HG03066 (cell line): ENCODE results near the gene NEDD4L.
"Not testable (repeated sequence)": the region's sequence is repeated elsewhere in the genome, so short reads cannot be mapped to it uniquely, and the experiment has no call there.

Source experiments
- ATAC-seq: cut with Tn5 transposase; IDR thresholded peaks from one replicate; pipeline ENCODE4 v1.9.1; 2021; ENCODE audit warnings: low read depth; ENCODE audit not compliant: unreplicated experiment

The NEDD4L gene

DNA sequence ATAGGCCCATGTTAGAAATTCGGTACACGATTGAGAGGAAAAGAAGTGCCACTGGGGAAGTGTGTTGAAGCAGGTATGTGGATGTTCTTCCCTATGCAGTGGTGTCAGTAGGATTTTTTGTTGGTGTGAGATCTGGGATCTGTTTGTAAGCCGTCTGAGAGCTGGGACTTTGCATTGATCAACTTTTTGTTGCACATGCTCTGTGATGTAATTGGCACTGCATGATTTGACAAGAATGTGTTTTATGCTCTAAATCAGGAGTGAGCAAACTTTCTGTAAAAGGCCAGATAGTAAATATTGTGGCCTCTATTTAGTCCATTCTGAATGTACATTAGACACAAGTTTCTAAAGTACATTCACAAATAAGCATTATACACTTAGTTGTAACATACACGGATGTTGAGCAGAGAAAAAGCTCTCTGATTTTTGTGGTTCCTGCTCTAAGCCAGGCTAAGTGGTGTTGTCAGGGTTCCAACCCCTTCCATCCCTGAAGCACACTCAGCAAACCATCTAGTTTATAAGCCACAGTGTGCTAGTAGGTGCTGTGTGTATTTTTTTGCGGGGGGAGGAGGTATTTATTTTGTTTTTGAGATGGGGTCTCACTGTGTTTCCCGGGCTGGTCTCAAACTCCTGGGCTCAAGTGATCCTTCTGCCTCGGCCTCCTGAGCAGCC, 235.6 kb downstream of the NEDD4L start:
- ATAC-seq, result no peak

DNA sequence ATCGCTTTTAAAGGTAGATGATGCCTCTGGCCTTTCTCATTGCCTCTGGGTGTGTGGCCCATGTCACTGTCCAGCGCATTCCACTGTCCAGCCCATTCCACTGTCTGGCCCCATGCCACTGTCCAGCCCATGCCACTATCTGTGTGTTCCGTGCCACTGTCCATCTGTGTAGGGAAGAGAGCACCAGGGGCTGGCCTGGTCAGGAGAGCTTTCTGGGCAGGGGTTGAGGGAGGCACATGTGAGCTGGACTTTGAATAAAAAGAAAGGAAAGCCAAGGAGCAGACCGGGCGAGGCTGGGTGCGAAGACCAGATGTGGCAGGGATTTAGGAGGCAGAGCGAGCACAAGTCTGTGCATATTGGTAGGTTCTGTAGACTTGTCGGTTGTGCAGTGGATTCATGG, 236.2 kb downstream of the NEDD4L start:
- ATAC-seq, result no peak

DNA sequence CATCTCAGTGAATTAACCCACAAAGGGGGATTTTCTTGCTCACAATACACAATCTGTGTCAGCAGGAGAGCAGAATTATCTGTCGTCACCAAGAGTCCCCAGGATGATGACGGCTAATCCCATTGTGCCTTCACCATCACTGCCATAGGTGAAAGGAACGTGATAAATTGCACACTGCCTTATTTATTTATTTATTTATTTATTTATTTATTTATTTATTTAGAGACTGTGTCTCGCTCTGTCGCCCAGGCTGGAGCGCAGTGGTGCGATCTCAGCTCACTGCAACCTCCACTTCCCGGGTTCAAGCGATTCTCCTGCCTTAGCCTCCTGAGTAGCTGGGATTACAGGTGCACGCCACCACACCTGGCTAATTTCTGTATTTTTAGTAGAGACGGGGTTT, 238.8 kb downstream of the NEDD4L start:
- not testable (repeated sequence) for ATAC-seq

- no peak for ATAC-seq
Observed at GRCh38 chr18:58284699-58285448, 240.8 kb downstream of the NEDD4L start.

DNA sequence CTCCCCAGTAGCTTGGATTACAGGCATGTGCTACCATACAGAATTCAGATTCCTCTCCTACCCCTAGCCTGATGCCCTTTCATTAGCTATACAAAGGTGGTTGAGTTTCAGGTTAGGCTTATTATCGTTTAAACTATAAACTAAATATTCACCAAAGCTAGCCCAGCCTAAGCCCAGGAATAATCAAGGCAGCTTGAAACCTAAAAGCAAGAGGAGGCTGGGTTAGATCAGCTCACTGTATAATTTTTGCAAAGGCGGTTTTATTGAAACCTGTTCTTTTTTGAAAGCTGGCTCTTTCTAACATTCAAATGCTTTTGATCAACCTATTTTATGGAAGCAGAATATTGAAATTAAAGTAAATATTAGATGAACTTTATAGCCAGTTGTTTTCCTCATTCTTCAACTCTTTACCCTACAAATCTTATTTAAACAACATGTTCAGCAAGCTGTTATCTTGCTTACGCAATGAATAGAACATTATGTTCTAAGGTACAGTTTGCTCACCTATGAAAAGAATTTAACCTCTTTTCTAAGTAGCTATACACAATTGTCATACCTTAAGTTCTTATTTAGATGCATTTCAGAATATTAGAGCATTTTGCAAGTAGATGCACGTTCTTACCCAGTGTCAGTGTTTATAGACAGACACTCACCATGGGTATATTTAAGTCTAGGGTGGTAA, 241.6 kb downstream of the NEDD4L start:
- ATAC-seq, result no peak

DNA sequence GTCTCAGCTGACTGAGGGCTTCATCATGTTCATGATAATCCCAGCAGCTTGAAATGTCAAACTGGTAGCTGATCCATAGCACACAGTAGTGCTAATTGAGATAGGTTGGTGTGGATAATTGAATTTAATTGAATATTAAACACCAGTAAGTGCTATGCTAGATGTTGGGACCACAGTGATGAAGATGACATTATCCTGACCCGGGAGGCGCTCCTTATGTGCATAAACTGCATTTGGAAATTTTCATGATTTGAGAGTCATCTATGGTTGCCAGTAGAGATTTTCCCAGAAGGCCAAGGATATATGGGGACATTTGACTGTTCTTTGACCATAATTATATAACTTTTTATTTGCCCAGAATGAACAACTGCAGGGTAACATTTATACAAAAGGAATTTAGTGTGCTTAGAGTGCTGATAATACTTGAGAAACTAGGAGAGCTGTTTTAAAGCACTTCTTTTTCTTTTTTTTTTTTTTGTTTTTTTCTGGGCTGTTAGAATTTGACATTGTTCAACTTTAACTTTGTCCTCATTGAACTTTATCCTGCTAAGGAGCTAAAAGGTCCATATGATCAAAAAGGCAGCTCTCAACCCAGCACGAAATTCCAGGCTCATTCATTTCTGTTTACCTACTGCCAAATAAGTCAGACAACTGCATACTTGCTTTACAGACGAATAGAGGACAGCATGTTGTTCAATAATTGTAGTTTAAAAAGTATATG, 242.8 kb downstream of the NEDD4L start:
- no peak for ATAC-seq

GRCh38 chr18:58287353-58288274, 243.6 kb downstream of the NEDD4L start:
- no peak for ATAC-seq

DNA sequence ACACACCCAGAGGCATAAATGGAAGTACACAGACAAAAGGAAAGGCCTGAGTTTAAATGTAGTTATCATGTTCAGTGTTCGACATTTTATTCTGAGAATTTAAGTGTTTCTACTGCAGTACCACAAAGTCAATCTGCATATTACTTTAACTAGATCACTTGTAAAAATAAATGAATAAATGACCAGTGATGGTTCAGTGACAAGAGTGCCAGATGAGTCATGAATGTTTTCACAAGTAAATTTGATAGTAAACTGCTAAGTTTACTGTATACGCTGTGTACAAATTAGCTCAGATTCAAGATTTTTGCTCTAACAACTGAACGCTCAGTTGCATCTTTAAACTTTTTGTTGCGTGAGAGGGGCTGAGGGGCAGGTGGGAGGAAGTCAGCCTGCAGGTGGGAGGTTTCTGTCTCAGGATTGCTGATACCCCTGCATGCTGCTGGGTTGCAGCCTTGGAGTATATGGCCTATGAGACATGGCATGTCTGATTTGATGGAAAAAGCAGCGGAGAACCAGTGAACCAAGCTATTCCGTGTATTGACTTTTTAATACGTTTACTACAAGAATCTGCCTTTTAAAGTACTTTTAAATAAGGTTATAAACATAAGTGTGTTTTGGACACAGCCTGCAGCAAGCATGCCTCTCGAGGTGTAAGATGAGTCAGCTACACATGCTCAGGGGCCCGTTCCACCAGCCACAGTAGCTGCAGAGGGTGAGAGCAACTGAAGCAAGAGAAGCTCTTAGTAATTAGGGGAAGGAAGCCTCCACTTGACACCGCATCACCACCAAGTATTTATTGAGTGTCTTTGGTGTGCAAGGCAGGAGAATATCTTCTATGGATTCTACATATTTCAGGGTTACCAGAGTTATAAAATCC, 245.1 kb downstream of the NEDD4L start:
- ATAC-seq, result peak; percentile 63

DNA sequence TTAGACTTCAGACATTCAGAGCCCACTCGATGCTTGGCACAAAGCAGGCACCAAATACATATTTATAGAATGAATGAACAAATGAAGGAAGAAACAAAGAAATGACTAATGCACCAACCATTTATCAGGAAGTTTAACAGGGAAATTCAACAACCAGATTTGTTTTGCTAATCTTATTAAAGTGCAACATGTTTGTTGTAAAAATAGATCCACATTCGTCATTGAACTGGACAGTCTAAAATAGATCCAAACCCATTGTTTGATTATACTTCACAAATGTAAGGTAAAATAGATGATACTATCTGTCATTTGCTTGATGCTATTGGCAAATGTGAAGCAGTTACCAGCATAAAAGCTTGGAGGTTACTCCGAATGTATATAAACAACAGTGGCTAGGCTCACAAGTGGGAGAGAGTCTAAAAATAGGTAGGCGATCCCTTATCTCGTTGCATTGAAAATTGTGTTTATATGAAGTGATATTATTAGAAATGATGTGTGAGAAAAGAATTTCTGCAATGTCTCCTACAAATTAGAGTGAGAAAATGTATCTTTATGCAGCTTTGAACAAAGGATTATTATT, 246.2 kb downstream of the NEDD4L start:
- ATAC-seq, result no peak

- no peak for ATAC-seq
Observed at GRCh38 chr18:58291131-58291530, 247.1 kb downstream of the NEDD4L start.

- no peak for ATAC-seq
Observed at GRCh38 chr18:58292638-58293037, 248.6 kb downstream of the NEDD4L start.

GRCh38 chr18:58297198-58297597, 253.2 kb downstream of the NEDD4L start:
- ATAC-seq, result no peak

GRCh38 chr18:58298251-58299134, 254.5 kb downstream of the NEDD4L start:
- ATAC-seq, result no peak

DNA sequence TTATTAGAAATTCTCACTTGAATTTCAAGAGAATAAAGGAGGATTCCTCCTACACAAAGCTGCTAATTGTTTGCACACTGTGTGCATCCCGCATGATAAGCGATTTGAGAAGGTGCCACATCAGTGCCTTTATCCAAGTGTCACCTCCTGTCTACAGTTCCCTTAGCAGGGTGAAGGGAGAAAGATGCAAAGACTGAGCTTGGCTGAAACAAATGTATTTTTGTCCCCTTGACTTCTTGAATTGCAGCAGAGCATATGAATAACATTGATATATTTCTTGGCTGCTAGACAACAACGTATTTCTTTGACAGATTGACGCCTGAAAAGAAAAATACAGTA, 255.1 kb downstream of the NEDD4L start:
- ATAC-seq, result no peak

- ATAC-seq, result no peak
Observed at GRCh38 chr18:58299936-58300335, 255.9 kb downstream of the NEDD4L start.

GRCh38 chr18:58300867-58301266, 256.8 kb downstream of the NEDD4L start:
- ATAC-seq, result no peak

DNA sequence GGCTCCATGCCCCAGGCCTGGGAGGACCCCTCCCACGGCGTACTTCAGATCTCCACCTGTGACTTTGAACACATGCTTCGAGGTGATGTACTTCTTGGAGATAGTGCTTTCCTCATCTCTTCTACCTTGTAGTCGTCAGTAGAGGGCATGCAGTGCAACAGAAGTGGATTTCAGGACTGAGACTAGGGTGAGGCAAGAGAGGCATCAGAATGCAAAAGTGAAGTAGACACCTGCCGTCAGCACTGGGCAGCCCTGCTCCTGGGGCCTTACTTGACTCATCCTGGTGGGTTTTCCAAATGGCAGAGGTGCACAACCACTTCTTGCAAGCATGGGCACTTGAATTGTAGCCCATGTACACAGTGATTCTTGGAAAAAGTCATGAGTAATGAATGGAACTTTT, 258.8 kb downstream of the NEDD4L start:
- no peak for ATAC-seq

- ATAC-seq, result peak; percentile 73
Observed at GRCh38 chr18:58303363-58303762, 259.3 kb downstream of the NEDD4L start.
